NCI-H2107 (cell line): Measurements from ENCODE around the gene PTPRT.

Experiments used
- DNase-seq: peaks from one replicate; lab custom pipeline; 2025; lab: John Stamatoyannopoulos, UW

PTPRT gene

GRCh38 chr20:42461965-42462593 is 727.6 kb downstream of the PTPRT start:
- no peak for DNase-seq

GRCh38 chr20:42461291-42461690 is 728.4 kb downstream of the PTPRT start:
- DNase-seq = no peak

GRCh38 chr20:42447270-42447669 is 742.4 kb downstream of the PTPRT start:
- no peak for DNase-seq

GRCh38 chr20:42444799-42445198 is 744.9 kb downstream of the PTPRT start:
- DNase-seq = no peak

GRCh38 chr20:42443200-42443599 is 746.5 kb downstream of the PTPRT start:
- no peak for DNase-seq

- no peak for DNase-seq
Observed at GRCh38 chr20:42442716-42443115, 747.0 kb downstream of the PTPRT start.

- DNase-seq = no peak
Observed at GRCh38 chr20:42441864-42442331, 747.8 kb downstream of the PTPRT start.

GRCh38 chr20:42441196-42441863 is 748.4 kb downstream of the PTPRT start:
- no peak for DNase-seq

GRCh38 chr20:42435230-42435629 is 754.5 kb downstream of the PTPRT start:
- DNase-seq = no peak

- DNase-seq = no peak
Observed at GRCh38 chr20:42432496-42433334, 757.0 kb downstream of the PTPRT start.

GRCh38 chr20:42430598-42430997 is 759.1 kb downstream of the PTPRT start:
- DNase-seq = no peak

GRCh38 chr20:42429761-42430458 is 759.8 kb downstream of the PTPRT start:
- DNase-seq = no peak

GRCh38 chr20:42419814-42420532 is 769.7 kb downstream of the PTPRT start:
- DNase-seq = no peak

- DNase-seq = no peak
Observed at GRCh38 chr20:42406826-42407225, 782.9 kb downstream of the PTPRT start.

- no peak for DNase-seq
Observed at GRCh38 chr20:42402455-42402854, 787.3 kb downstream of the PTPRT start.

GRCh38 chr20:42401613-42402012 is 788.1 kb downstream of the PTPRT start:
- no peak for DNase-seq

- no peak for DNase-seq
Observed at GRCh38 chr20:42399802-42400201, 789.9 kb downstream of the PTPRT start.

- no peak for DNase-seq
Observed at GRCh38 chr20:42392442-42392841, 797.3 kb downstream of the PTPRT start.

- DNase-seq = no peak
Observed at GRCh38 chr20:42391807-42392206, 797.9 kb downstream of the PTPRT start.

GRCh38 chr20:42380287-42380686 is 809.4 kb downstream of the PTPRT start:
- no peak for DNase-seq

GRCh38 chr20:42379385-42379784 is 810.3 kb downstream of the PTPRT start:
- DNase-seq = no peak

- no peak for DNase-seq
Observed at GRCh38 chr20:42378826-42379225, 810.9 kb downstream of the PTPRT start.
